Measurements from ENCODE around the gene METTL26.

Gene METTL26

DNA sequence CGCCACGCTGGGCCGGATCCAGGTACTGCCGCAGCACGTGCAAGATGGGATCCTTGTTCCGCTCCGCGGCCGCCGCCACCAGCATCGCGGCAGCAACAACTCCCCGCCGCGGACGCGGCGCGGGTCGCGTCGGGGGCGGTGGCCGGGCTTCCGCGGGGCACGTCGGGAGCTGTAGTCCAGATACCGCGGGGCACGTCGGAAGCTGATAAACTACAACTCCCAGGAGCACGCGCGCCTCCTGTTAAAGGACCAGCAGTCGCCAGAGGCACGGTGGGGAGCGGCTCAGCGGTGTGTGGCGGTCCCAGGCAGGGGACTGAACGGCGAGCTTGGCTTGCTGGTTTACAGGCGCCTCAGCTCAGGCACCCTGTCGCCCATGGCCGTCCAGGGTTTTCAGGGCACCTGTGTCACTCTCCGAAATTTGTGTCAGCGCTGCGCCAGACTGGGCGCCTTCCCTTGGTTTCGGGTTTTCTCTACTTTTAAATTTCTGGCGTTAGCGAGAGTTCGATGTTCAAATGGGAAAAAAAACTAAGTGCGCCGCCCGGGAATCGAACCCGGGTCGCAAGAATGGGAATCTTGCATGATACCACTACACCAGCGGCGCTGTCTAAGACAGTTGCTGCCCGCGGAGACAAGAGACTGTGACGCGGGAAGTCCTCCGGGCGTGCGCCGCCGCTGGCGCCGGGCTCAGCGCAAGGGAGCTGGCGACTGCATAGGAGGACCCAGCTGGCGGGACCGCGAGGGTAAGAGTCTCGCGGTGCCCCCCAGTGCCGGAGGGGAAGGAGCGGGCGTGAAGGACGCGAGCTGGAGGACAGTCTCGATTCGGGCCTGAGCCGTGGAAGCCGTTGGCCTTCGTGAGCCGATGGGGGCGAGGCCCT lies at the start of gene METTL26:
TSS of gene METTL26 (minus strand) at position 100 of the 875 bp plus-strand sequence. CDS start at position 85, 15 bp downstream.
- DNase-seq = peak; percentile 93

DNA sequence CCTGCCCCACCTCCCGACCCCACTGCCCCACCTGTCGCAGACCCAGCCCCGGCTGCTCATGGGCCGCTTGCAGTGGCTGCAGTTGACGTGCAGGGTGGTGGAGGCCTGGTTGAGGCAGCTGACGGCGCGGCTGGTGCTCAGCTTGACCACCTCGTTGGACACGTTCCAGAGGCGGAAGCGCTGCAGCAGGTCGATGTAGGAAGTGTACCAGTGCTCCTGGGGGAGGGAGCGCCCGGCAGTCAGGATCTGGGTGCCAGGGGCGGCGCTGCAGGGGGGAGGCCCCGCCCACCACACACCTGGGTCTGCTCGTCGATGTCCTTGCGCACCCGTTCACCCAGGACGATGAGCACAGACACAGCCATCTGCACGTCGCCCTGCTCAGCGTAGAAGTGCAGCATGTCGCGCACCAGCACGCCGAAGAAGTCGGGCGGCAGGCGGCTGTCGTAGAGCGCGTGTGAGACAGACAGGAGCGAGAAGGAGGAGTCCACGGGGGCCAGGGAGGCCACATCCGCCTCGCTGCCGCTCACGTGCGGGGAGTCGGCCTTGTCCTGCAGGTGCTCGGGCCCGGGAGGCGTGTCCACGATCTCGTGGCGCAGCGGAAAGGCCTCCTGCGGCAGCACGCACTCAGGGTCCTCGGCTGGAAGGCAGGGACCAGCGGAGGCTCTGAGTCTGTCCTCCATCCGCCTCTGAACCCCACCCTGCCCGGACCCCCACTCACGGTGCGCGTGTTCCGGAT lies 49.0 kb upstream of the METTL26 start:
- DNase-seq = peak; percentile 84

DNA sequence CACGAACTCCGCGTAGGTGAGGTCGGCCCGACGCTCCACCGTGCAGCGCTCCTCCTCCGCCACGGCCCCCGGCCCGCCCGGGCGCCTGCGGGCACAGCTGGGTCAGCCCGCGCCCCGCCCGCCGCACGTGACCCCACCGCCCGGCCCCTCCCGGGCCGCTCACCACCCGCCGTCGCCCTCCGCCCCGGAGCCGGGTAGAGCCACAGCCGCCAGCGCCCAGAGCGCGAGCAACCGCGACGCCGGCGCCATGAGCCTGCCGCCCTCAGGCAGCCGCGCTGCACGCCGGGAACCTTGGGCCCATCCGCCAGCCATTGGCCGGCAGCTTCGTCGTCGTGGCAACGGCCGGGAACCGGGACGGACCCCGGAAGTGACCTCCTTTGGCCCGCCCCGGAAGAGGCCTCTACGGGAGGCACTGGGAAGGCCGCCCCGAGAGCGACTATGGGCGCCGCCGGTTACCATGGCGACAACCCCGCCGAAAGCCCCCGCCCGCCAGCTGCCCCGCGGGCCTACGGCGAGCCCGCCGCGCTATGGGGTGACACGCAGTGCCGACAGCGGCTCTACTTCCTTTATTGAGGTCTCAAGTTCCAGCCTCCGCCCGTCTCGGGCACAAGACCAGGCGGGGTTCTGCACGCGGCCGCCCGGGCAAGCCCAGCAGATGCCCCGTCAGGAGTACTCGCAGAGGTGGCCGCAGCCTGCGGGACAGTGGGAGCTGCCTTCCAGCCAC lies 48.1 kb upstream of the METTL26 start, which contains the start of gene JMJD8:
TSS of gene JMJD8 (minus strand) at position 264 of the 724 bp plus-strand sequence. CDS start at position 249, 15 bp downstream.
- DNase-seq = peak; percentile 95

GRCh38 chr16:683396-684070 lies 47.4 kb upstream of the METTL26 start:
- DNase-seq = no peak

- no peak for DNase-seq
These were observed 46.6 kb upstream of the METTL26 start for GRCh38 chr16:682493-683395.

- no peak for DNase-seq
These were observed 45.8 kb upstream of the METTL26 start for GRCh38 chr16:681746-682427.

DNA sequence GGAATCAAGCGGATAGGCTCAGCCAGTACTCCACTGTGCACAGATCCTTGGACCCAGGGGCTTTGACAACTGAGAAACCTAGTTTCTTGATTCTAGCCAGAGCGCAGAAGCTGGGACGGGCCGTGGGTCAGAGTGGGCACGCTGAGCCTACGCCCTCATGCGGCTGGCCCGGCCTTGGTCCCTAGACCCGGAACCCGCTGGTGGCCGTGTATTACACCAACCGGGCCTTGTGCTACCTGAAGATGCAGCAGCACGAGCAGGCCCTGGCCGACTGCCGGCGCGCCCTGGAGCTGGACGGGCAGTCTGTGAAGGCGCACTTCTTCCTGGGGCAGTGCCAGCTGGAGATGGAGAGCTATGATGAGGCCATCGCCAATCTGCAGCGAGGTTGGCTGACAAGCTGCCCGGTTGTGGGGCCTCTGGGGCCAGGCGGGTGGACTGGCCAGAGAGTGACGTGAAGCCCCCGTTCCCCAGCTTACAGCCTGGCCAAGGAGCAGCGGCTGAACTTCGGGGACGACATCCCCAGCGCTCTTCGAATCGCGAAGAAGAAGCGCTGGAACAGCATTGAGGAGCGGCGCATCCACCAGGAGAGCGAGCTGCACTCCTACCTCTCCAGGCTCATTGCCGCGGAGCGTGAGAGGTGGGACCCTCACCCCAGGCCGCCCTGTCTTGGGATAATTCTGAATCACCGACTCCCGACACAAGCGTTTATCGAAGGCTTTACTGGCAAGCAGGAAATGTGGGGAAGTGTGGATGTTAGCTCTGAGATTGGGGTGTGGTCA lies 45.1 kb upstream of the METTL26 start:
- peak; percentile 24 for DNase-seq

DNA sequence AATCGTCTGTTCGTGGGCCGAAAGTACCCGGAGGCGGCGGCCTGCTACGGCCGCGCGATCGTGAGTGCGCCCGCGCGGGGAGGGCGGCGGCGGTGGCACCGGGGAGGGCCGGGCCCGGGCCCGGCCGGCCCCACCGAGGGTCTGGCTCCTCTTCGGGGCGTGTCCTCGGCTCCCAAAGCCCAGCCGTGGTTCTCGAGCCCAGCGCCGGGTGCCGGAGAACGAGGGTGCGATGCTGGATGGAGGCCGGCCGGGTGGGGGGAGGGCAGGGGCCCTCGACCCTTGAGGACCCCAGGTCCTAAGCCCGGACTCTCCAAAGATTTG lies 44.5 kb upstream of the METTL26 start:
- DNase-seq = no peak

GRCh38 chr16:679814-680624 lies 43.9 kb upstream of the METTL26 start, which contains the start of gene STUB1:
TSS of gene STUB1 (plus strand) at chr16:680410. CDS start at chr16:680526, 116 bp downstream.
- DNase-seq = peak; percentile 75

DNA sequence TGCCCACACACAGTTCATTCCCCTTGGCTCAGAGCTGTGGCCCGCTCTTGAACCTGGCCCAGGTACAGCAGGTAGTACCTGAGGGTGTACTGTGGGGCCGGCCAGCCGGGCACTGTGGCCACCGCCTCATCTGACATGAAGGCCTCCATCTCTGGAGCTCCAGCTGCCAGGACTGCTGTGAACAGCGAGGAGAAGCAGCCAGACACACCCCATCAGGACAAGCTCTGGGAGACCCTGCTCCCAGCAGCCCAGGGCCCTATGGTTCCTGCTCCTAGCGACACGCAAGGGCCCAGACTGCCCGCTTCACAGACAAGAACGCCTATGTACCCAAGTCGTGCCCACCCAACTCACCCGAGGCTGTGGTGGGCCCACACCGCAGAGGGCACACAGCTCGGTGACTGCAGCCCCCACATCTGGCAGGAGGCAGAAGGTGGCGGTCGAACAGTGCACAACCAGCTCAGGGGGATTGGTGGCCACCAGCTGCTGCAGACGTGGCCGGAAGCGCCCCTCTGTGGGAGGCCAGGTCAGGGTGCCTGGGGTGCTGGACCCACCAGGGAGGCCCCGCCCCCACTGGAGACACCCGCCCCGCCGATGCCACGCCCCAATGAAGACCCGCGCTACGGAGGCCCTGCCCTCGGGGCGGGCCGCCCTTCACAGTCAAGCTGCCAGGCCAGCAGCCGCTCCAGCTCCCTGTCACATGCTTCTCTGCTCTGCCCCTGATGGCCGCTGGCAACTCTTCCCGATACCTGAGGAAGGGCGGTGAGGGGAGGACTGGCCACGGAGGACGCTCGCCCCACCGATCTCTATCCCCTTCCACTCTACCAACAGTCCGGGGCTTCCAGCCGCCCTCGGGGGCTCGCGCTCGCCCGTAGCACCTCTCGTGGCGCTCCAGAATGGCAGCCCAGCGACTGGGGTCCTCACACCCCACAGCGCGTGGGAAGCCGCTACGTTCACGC lies 43.0 kb upstream of the METTL26 start:
- peak; percentile 77 for DNase-seq

DNA sequence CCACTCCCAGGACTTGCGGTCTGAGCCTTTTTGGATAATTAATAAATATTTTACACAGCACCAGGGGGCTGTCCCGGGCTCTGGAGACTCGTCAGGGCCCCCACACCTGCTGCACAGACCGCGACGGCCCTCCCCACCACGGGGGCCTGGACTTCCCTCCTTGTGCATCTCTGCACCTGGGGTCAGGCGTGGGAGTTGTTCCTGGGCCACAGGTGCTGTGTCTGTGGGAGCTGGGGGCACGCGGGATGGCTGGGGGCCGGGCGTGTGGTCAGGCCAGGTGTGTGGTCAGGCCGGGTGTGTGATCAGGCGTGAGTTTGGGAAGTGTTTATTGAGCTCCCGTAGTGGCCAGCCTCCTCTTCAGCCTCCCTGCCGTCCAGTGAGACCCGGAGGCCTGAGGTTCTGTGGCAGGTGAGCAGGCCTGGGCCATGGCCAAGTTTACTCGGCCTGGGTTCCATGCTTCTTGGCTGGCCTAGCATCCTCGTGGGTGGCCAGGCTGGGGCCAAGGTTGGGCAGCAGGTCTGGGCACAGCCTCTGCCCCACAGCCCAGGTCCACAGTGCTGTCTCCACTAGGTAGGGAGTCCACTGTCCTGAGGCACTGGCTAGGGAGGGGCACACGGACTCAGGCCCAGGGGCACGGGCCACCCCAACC lies 42.2 kb upstream of the METTL26 start:
- no peak for DNase-seq

- DNase-seq = no peak
These were observed 41.4 kb upstream of the METTL26 start for GRCh38 chr16:677316-678190.

- peak; percentile 49 for DNase-seq
These were observed 40.8 kb upstream of the METTL26 start for GRCh38 chr16:676913-677312.

GRCh38 chr16:676565-676902 lies 40.4 kb upstream of the METTL26 start:
- no peak for DNase-seq

DNA sequence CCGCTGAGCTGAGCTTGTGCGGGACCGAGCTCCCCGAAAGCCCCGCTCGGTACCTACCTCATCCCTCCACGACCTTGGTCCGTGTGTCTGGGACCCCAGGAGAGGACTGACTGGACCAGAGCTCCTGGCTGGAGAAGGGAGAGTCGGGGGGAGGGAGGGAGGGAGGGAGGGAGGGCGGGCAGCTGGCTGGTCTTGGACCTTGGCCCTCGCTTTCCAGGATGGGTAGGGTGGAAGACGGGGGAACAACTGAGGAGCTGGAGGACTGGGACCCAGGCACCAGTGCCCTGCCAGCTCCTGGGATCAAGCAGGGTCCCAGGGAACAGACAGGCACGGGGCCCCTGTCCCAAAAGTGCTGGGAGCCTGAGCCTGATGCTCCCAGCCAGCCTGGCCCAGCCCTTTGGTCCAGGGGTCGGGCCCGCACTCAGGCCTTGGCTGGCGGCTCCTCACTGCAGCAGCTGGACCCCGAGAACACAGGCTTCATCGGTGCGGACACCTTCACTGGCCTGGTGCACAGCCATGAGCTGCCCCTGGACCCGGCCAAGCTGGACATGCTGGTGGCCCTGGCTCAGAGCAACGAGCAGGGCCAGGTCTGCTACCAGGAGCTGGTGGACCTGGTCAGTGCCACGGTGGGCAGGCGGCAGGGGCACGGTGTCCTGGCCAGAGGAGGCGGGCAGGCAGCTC lies 39.9 kb upstream of the METTL26 start:
- DNase-seq = no peak
